GM23338 (cell line): ENCODE data around the gene COLEC12. TPM values are rescaled to one million over a fixed set of nuclear protein-coding genes. Genes with fewer than 3 reads are reported as not detected.

ENCODE experiments used
- ATAC-seq: fragments of 200-7000 bp; cut with Tn5 transposase; 3 replicates; pipeline ENCODE4 v1.9.1; 2020
- DNase-seq: peaks from one replicate; pipeline ENCODE4 v3.0.0-alpha.2; 2015; ENCODE audit warnings: low spot score
- H2AFZ ChIP-seq: fragments of 200-600 bp; sonication (generic); 2 replicates; pipeline ENCODE4 v1.8.0; 2016; ENCODE audit warnings: antibody characterized with exemption, mild to moderate bottlenecking, moderate library complexity
- H3F3A ChIP-seq: fragments of 200-600 bp; sonication (generic); replicated peaks from 2 replicates; pipeline ENCODE4 v1.8.0; 2017; ENCODE audit warnings: antibody characterized with exemption, mixed run types, low read depth
- H3K27ac ChIP-seq: fragments of 200-600 bp; sonication (generic); 2 replicates; pipeline ENCODE4 v1.6.1; 2016; ENCODE audit warnings: low read depth
- H3K27me3 ChIP-seq: fragments of 200-600 bp; sonication (generic); 2 replicates; pipeline ENCODE4 v1.8.0; 2016; ENCODE audit warnings: mild to moderate bottlenecking, mixed run types, moderate library complexity; ENCODE audit not compliant: insufficient read depth
- H3K36me3 ChIP-seq: fragments of 200-600 bp; sonication (generic); 2 replicates; pipeline ENCODE4 v1.8.0; 2016; ENCODE audit warnings: mild to moderate bottlenecking; ENCODE audit not compliant: insufficient read depth
- H3K4me1 ChIP-seq: fragments of 200-600 bp; sonication (generic); 2 replicates; pipeline ENCODE4 v1.8.0; 2016; ENCODE audit warnings: mild to moderate bottlenecking, moderate library complexity; ENCODE audit not compliant: insufficient read depth
- H3K4me2 ChIP-seq: fragments of 200-600 bp; sonication (generic); 2 replicates; pipeline ENCODE4 v1.7.1; 2017; ENCODE audit warnings: mixed run types
- H3K4me3 ChIP-seq: fragments of 200-600 bp; sonication (generic); 2 replicates; pipeline ENCODE4 v1.6.1; 2016; ENCODE audit warnings: mixed run types
- H3K79me2 ChIP-seq: fragments of 200-600 bp; sonication (generic); replicated peaks from 2 replicates; pipeline ENCODE4 v1.8.0; 2017; ENCODE audit warnings: mild to moderate bottlenecking; ENCODE audit not compliant: insufficient read depth
- H3K9me2 ChIP-seq: fragments of 200-600 bp; sonication (generic); 2 replicates; pipeline ENCODE4 v1.8.0; 2017; ENCODE audit not compliant: insufficient read depth
- H4K20me1 ChIP-seq: fragments of 200-600 bp; sonication (generic); replicated peaks from 2 replicates; pipeline ENCODE4 v1.8.0; 2017; ENCODE audit warnings: mild to moderate bottlenecking; ENCODE audit not compliant: insufficient read depth
- H3K27ac Mint-ChIP-seq: 2 replicates; pipeline ENCODE4 v1.8.0; 2020; ENCODE audit warnings: inconsistent platforms, mild to moderate bottlenecking, moderate library complexity, mixed read lengths
- H3K27me3 Mint-ChIP-seq: 3 replicates; pipeline ENCODE4 v1.8.0; 2022; ENCODE audit warnings: low read depth, mild to moderate bottlenecking, moderate library complexity, mixed read lengths, inconsistent platforms; ENCODE audit not compliant: insufficient read depth, poor library complexity
- H3K36me3 Mint-ChIP-seq: 3 replicates; pipeline ENCODE4 v1.8.0; 2021; ENCODE audit warnings: low read depth, mild to moderate bottlenecking, inconsistent platforms, moderate library complexity, mixed read lengths
- H3K4me1 Mint-ChIP-seq: 3 replicates; pipeline ENCODE4 v1.8.0; 2020; ENCODE audit warnings: mild to moderate bottlenecking, inconsistent platforms, mixed read lengths
- H3K4me3 Mint-ChIP-seq: 3 replicates; pipeline ENCODE4 v1.8.0; 2021; ENCODE audit warnings: moderate library complexity, mild to moderate bottlenecking, inconsistent platforms, mixed read lengths
- H3K9me3 Mint-ChIP-seq: 3 replicates; pipeline ENCODE4 v1.8.0; 2020; ENCODE audit warnings: moderate library complexity, mild to moderate bottlenecking, inconsistent platforms, mixed read lengths
- CREB1 ChIP-seq: fragments of 250-450 bp; sonication (Bioruptor Pico); IDR thresholded peaks from 2 replicates; pipeline ENCODE4 v1.5.0; 2020; ENCODE audit warnings: low read depth, mild to moderate bottlenecking, moderate library complexity
- EZH2 ChIP-seq: fragments of 200-600 bp; sonication (generic); IDR thresholded peaks from one replicate; pipeline ENCODE4 v1.8.0; 2017; ENCODE audit warnings: antibody characterized with exemption, mild to moderate bottlenecking, low read depth; ENCODE audit not compliant: unreplicated experiment
- JUNB ChIP-seq: IDR thresholded peaks from one replicate; pipeline ENCODE4 v1.6.1; 2016; ENCODE audit warnings: antibody characterized with exemption; ENCODE audit not compliant: unreplicated experiment
- STAT1 ChIP-seq: IDR thresholded peaks from one replicate; pipeline ENCODE4 v1.6.1; 2016; ENCODE audit warnings: antibody characterized with exemption; ENCODE audit not compliant: unreplicated experiment
- ZNF114 ChIP-seq: fragments of 250-450 bp; sonication (Bioruptor Pico); IDR thresholded peaks from 2 replicates; pipeline ENCODE4 v1.5.0; 2020; ENCODE audit warnings: mild to moderate bottlenecking, moderate library complexity
- ZNF331 ChIP-seq: fragments of 250-450 bp; sonication (Bioruptor Pico); IDR thresholded peaks from 2 replicates; pipeline ENCODE4 v1.5.0; 2020; ENCODE audit warnings: low read depth, mild to moderate bottlenecking, moderate library complexity
- polyA plus RNA-seq: library from polyadenylated mRNA; unstranded; fragments of >200 nt; fragmentation: Nextera tagmentation; extraction: Ambion mirVana; gene quantifications from 2 replicates; pipeline ENCODE4 v1.2.1, GENCODE V29; 2016
- total RNA-seq: library from RNA; depleted of rRNA; stranded (reverse); fragments of >200 nt; shearing (Covaris generic); gene quantifications from 2 replicates; pipeline ENCODE4 v1.2.3, GENCODE V29; 2014
- TF ChIP-seq, protein P1 (sequence below): fragments of 250-450 bp; sonication (Bioruptor Pico); IDR thresholded peaks from 2 replicates; pipeline ENCODE4 v1.5.0; 2020; ENCODE audit warnings: mild to moderate bottlenecking, moderate library complexity
- TF ChIP-seq, protein P2 (sequence below): IDR thresholded peaks from 2 replicates; pipeline ENCODE4 v1.6.1; 2016; ENCODE audit warnings: antibody characterized with exemption
- TF ChIP-seq, protein P3 (sequence below), 2 experiments: fragments of 200-600 bp in 1 of 2; sonication (generic) in 1 of 2; conservative IDR thresholded peaks; 2 replicates each; pipeline versions ENCODE4 v1.5.1 to v1.6.1; 2016 to 2017; ENCODE audit warnings: antibody characterized with exemption in 2 of 2, low read depth in 2 of 2, mild to moderate bottlenecking in 2 of 2, moderate library complexity in 1 of 2

COLEC12 gene
- total and polyA plus RNA-seq, 2 experiments from 2014 or later = 1.1 to 3.2 TPM

DNA sequence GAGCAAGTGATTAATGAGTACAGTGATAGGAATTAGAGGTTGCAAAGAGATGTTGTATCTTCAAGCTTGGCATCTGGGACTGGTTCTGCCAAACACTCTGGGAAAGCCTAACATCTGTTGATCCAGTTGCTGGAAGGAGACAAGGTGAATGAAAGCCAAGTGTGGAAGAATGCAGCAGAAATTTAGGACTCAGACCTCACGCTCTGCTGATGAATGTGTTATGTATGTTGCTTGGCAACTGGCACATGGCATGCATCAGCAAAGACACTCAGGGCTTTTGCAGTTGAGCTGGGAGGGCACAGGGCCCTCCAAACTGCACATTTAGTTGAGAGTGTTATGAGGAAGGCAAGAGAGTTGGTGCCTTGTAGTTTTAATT is 105.5 kb downstream of the COLEC12 start:
- H3K4me3 Mint-ChIP-seq = no peak overlapping the region
- H3K4me2 ChIP-seq = no peak overlapping the region
- no peaks in the 10 kb centered on the region for H3K27me3 ChIP-seq
- H3K79me2 ChIP-seq = no peaks in the 10 kb centered on the region
- H3K4me1 Mint-ChIP-seq = no peaks in the 10 kb centered on the region
- H3K4me1 ChIP-seq = no peaks in the 10 kb centered on the region
- no peaks in the 10 kb centered on the region for H3K36me3 ChIP-seq
- H3F3A ChIP-seq = no peaks in the 10 kb centered on the region
- H3K27me3 Mint-ChIP-seq = no peaks in the 10 kb centered on the region
- no peaks in the 10 kb centered on the region for H3K9me3 Mint-ChIP-seq
- no peaks in the 10 kb centered on the region for H3K36me3 Mint-ChIP-seq
- ATAC-seq (no peak), DNase-seq (no peak)
- no peak overlapping the region for H2AFZ ChIP-seq
- no peak overlapping the region for H3K27ac ChIP-seq
- no peak overlapping the region for H3K4me3 ChIP-seq
- H3K9me2 ChIP-seq = peaks cover 7% of the 10 kb centered on the region; the same call in 1 of the 2 replicates
- no peak for TF ChIP-seq EZH2
- TF ChIP-seq, protein P1, sequence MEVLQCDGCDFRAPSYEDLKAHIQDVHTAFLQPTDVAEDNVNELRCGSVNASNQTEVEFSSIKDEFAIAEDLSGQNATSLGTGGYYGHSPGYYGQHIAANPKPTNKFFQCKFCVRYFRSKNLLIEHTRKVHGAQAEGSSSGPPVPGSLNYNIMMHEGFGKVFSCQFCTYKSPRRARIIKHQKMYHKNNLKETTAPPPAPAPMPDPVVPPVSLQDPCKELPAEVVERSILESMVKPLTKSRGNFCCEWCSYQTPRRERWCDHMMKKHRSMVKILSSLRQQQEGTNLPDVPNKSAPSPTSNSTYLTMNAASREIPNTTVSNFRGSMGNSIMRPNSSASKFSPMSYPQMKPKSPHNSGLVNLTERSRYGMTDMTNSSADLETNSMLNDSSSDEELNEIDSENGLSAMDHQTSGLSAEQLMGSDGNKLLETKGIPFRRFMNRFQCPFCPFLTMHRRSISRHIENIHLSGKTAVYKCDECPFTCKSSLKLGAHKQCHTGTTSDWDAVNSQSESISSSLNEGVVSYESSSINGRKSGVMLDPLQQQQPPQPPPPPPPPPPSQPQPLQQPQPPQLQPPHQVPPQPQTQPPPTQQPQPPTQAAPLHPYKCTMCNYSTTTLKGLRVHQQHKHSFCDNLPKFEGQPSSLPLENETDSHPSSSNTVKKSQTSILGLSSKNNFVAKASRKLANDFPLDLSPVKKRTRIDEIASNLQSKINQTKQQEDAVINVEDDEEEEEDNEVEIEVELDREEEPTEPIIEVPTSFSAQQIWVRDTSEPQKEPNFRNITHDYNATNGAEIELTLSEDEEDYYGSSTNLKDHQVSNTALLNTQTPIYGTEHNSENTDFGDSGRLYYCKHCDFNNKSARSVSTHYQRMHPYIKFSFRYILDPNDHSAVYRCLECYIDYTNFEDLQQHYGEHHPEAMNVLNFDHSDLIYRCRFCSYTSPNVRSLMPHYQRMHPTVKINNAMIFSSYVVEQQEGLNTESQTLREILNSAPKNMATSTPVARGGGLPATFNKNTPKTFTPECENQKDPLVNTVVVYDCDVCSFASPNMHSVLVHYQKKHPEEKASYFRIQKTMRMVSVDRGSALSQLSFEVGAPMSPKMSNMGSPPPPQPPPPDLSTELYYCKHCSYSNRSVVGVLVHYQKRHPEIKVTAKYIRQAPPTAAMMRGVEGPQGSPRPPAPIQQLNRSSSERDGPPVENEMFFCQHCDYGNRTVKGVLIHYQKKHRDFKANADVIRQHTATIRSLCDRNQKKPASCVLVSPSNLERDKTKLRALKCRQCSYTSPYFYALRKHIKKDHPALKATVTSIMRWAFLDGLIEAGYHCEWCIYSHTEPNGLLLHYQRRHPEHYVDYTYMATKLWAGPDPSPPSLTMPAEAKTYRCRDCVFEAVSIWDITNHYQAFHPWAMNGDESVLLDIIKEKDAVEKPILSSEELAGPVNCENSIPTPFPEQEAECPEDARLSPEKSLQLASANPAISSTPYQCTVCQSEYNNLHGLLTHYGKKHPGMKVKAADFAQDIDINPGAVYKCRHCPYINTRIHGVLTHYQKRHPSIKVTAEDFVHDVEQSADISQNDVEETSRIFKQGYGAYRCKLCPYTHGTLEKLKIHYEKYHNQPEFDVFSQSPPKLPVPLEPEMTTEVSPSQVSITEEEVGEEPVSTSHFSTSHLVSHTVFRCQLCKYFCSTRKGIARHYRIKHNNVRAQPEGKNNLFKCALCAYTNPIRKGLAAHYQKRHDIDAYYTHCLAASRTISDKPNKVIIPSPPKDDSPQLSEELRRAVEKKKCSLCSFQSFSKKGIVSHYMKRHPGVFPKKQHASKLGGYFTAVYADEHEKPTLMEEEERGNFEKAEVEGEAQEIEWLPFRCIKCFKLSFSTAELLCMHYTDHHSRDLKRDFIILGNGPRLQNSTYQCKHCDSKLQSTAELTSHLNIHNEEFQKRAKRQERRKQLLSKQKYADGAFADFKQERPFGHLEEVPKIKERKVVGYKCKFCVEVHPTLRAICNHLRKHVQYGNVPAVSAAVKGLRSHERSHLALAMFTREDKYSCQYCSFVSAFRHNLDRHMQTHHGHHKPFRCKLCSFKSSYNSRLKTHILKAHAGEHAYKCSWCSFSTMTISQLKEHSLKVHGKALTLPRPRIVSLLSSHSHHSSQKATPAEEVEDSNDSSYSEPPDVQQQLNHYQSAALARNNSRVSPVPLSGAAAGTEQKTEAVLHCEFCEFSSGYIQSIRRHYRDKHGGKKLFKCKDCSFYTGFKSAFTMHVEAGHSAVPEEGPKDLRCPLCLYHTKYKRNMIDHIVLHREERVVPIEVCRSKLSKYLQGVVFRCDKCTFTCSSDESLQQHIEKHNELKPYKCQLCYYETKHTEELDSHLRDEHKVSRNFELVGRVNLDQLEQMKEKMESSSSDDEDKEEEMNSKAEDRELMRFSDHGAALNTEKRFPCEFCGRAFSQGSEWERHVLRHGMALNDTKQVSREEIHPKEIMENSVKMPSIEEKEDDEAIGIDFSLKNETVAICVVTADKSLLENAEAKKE (CRISPR knock-in tag) = no peak
- TF ChIP-seq, protein P2, sequence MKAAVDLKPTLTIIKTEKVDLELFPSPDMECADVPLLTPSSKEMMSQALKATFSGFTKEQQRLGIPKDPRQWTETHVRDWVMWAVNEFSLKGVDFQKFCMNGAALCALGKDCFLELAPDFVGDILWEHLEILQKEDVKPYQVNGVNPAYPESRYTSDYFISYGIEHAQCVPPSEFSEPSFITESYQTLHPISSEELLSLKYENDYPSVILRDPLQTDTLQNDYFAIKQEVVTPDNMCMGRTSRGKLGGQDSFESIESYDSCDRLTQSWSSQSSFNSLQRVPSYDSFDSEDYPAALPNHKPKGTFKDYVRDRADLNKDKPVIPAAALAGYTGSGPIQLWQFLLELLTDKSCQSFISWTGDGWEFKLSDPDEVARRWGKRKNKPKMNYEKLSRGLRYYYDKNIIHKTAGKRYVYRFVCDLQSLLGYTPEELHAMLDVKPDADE = no peak
- H3K27ac Mint-ChIP-seq = no peak overlapping the region
- H4K20me1 ChIP-seq = no peaks in the 10 kb centered on the region

DNA sequence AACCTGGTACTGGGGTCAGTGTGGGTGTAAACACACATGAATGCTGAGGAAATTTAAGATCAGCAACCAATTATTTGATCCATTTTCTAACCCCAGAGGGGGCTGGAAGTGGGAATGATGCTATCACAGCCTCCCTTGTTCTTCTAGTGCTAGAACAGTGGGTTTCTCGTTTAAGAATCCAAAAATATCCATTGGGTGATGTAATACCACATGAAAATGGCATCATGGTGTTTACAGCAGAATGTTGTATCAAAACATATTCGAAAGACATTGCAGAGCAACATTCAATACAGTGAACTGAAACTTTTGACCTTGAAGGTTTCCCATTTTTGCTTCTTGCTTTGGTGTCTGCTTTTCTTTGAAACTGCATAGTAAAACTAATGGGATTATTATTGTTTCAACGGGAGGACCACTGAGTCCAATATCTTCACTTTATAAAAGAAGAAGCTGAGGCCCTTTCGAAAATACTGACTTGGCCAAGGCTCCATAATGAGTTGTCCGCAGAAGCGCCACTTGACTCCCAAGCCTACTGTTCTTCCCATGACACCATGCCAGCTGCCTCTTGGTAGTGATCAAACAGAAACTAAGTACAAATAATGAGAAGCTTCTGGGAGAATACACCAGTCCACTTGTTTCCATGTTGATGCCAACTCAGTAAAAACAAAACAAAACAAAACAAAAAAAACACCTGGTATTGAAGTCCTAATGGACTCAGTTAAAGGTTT is 106.1 kb downstream of the COLEC12 start:
- Histone ChIP-seq H3K4me1 (no peaks in the 10 kb centered on the region), H3F3A (no peaks in the 10 kb centered on the region), H3K27me3 (no peaks in the 10 kb centered on the region), H3K79me2 (no peaks in the 10 kb centered on the region), H3K27ac (no peak overlapping the region), H3K9me2 (peaks cover 7% of the 10 kb centered on the region; the same call in 1 of the 2 replicates), H3K36me3 (no peaks in the 10 kb centered on the region), H3K4me2 (no peak overlapping the region), H4K20me1 (no peaks in the 10 kb centered on the region), H2AFZ (no peak overlapping the region), H3K4me3 (no peak overlapping the region)
- 0 out of 3 replicates have a peak, but pooled peaks cover 2% of the 10 kb centered on the region for H3K4me1 Mint-ChIP-seq
- ATAC-seq = no peak
- no peak overlapping the region for H3K4me3 Mint-ChIP-seq
- no peaks in the 10 kb centered on the region for H3K27me3 Mint-ChIP-seq
- H3K9me3 Mint-ChIP-seq = no peaks in the 10 kb centered on the region
- H3K36me3 Mint-ChIP-seq = no peaks in the 10 kb centered on the region
- no peak overlapping the region for H3K27ac Mint-ChIP-seq
- DNase-seq = no peak
- no peak for TF ChIP-seq CREB1 (CRISPR knock-in tag)
- TF ChIP-seq ZNF114 (CRISPR knock-in tag) = no peak
- TF ChIP-seq, protein P3, sequence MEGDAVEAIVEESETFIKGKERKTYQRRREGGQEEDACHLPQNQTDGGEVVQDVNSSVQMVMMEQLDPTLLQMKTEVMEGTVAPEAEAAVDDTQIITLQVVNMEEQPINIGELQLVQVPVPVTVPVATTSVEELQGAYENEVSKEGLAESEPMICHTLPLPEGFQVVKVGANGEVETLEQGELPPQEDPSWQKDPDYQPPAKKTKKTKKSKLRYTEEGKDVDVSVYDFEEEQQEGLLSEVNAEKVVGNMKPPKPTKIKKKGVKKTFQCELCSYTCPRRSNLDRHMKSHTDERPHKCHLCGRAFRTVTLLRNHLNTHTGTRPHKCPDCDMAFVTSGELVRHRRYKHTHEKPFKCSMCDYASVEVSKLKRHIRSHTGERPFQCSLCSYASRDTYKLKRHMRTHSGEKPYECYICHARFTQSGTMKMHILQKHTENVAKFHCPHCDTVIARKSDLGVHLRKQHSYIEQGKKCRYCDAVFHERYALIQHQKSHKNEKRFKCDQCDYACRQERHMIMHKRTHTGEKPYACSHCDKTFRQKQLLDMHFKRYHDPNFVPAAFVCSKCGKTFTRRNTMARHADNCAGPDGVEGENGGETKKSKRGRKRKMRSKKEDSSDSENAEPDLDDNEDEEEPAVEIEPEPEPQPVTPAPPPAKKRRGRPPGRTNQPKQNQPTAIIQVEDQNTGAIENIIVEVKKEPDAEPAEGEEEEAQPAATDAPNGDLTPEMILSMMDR (conservative IDR thresholded peaks at IDR 0.05; ENCODE audit: low read depth in 2 of 2) = no peak
- TF ChIP-seq, protein P2 = no peak
- TF ChIP-seq STAT1 = no peak
- no peak for TF ChIP-seq ZNF331
- no peak for TF ChIP-seq JUNB
